ENCODE measurements around the gene CDK4.
"Not testable (repeated sequence)": the region's sequence is repeated elsewhere in the genome, so short reads cannot be mapped to it uniquely, and the experiment has no call there.

Gene CDK4

GRCh38 chr12:57731411-57732080 lies 20.6 kb downstream of the CDK4 start:
- no peak for ATAC-seq
- Mint-ChIP-seq H3K4me3 (no peak overlapping the region), H3K9me3 (no peaks in the 10 kb centered on the region)

GRCh38 chr12:57730336-57731067 lies 21.6 kb downstream of the CDK4 start:
- ATAC-seq (no peak), DNase-seq (ENCODE audit: low spot score in 2 of 2) (no peak)
- Mint-ChIP-seq H3K36me3 (peaks cover 84% of the 10 kb centered on the region), H3K27ac (peak overlapping the region; percentile 41), H3K9me3 (no peaks in the 10 kb centered on the region), H3K4me1 (peaks cover 23% of the 10 kb centered on the region), H3K4me3 (no peak overlapping the region)

More at GRCh38 chr12:57731411-57732080, 20.6 kb downstream of the CDK4 start:
- H3K36me3 Mint-ChIP-seq = peaks cover 82% of the 10 kb centered on the region
- H3K4me1 Mint-ChIP-seq = peaks cover 19% of the 10 kb centered on the region
- DNase-seq (ENCODE audit: low spot score in 2 of 2) = no peak
- peak overlapping the region; percentile 37 for H3K27ac Mint-ChIP-seq

GRCh38 chr12:57729321-57729844 lies 22.7 kb downstream of the CDK4 start:
- H3K4me1 Mint-ChIP-seq = peaks cover 23% of the 10 kb centered on the region
- DNase-seq (ENCODE audit: low spot score in 2 of 2) (no peak), ATAC-seq (no peak)
- no peaks in the 10 kb centered on the region for H3K9me3 Mint-ChIP-seq
- no peak overlapping the region for H3K4me3 Mint-ChIP-seq
- H3K27ac Mint-ChIP-seq = peak overlapping the region; percentile 41
- peaks cover 87% of the 10 kb centered on the region for H3K36me3 Mint-ChIP-seq

- Mint-ChIP-seq H3K36me3 (peaks cover 90% of the 10 kb centered on the region), H3K9me3 (no peaks in the 10 kb centered on the region), H3K4me1 (peaks cover 28% of the 10 kb centered on the region), H3K4me3 (no peak overlapping the region), H3K27ac (peak overlapping the region; percentile 16)
- ATAC-seq (no peak), DNase-seq (ENCODE audit: low spot score in 2 of 2) (no peak)
Observed at GRCh38 chr12:57727758-57728395, 24.2 kb downstream of the CDK4 start.

GRCh38 chr12:57726884-57727757 lies 25.0 kb downstream of the CDK4 start:
- H3K36me3 Mint-ChIP-seq = peaks cover 82% of the 10 kb centered on the region
- DNase-seq (ENCODE audit: low spot score in 2 of 2) = no peak
- H3K9me3 Mint-ChIP-seq = no peaks in the 10 kb centered on the region
- H3K4me1 Mint-ChIP-seq = peaks cover 28% of the 10 kb centered on the region
- no peak overlapping the region for H3K27ac Mint-ChIP-seq
- ATAC-seq = no peak
- no peak overlapping the region for H3K4me3 Mint-ChIP-seq

GRCh38 chr12:57726151-57726883 lies 25.8 kb downstream of the CDK4 start:
- Mint-ChIP-seq H3K4me3 (peak overlapping the region; percentile 52), H3K4me1 (peaks cover 35% of the 10 kb centered on the region), H3K9me3 (no peaks in the 10 kb centered on the region), H3K27ac (peak overlapping the region; percentile 83), H3K36me3 (peaks cover 82% of the 10 kb centered on the region)
- no peak for DNase-seq (ENCODE audit: low spot score in 2 of 2)
- ATAC-seq = peak; percentile 34

GRCh38 chr12:57725851-57726150 lies 26.3 kb downstream of the CDK4 start:
- Mint-ChIP-seq H3K4me1 (peaks cover 35% of the 10 kb centered on the region), H3K9me3 (no peaks in the 10 kb centered on the region), H3K4me3 (peak overlapping the region; percentile 52), H3K27ac (peak overlapping the region; percentile 83), H3K36me3 (peaks cover 82% of the 10 kb centered on the region)
- no peak for DNase-seq (ENCODE audit: low spot score in 2 of 2)
- ATAC-seq = no peak

GRCh38 chr12:57724936-57725740 lies 27.0 kb downstream of the CDK4 start:
- H3K4me3 Mint-ChIP-seq = no peak overlapping the region
- no peaks in the 10 kb centered on the region for H3K9me3 Mint-ChIP-seq
- ATAC-seq (no peak), DNase-seq (ENCODE audit: low spot score in 2 of 2) (no peak)
- H3K27ac Mint-ChIP-seq = peak overlapping the region; percentile 83
- peaks cover 82% of the 10 kb centered on the region for H3K36me3 Mint-ChIP-seq
- H3K4me1 Mint-ChIP-seq = peaks cover 35% of the 10 kb centered on the region

- ATAC-seq (no peak), DNase-seq (ENCODE audit: low spot score in 2 of 2) (no peak)
- Mint-ChIP-seq H3K4me1 (peaks cover 37% of the 10 kb centered on the region), H3K27ac (peak overlapping the region; percentile 83), H3K36me3 (peaks cover 82% of the 10 kb centered on the region), H3K9me3 (no peaks in the 10 kb centered on the region), H3K4me3 (no peak overlapping the region)
Observed at GRCh38 chr12:57724003-57724935, 27.8 kb downstream of the CDK4 start.

- peaks cover 82% of the 10 kb centered on the region for H3K36me3 Mint-ChIP-seq
- H3K4me3 Mint-ChIP-seq = no peak overlapping the region
- ATAC-seq (no peak), DNase-seq (ENCODE audit: low spot score in 2 of 2) (no peak)
- peaks cover 40% of the 10 kb centered on the region for H3K4me1 Mint-ChIP-seq
- no peaks in the 10 kb centered on the region for H3K9me3 Mint-ChIP-seq
- peak overlapping the region; percentile 83 for H3K27ac Mint-ChIP-seq
Observed at GRCh38 chr12:57723630-57723962, 28.5 kb downstream of the CDK4 start.

- DNase-seq (ENCODE audit: low spot score in 2 of 2) = no peak
- peak overlapping the region; percentile 83 for H3K27ac Mint-ChIP-seq
- H3K9me3 Mint-ChIP-seq = no peaks in the 10 kb centered on the region
- no peak overlapping the region for H3K4me3 Mint-ChIP-seq
- peaks cover 39% of the 10 kb centered on the region for H3K4me1 Mint-ChIP-seq
- H3K36me3 Mint-ChIP-seq = peaks cover 82% of the 10 kb centered on the region
- ATAC-seq = no peak
Observed at GRCh38 chr12:57722716-57723629, 29.1 kb downstream of the CDK4 start.

- Mint-ChIP-seq H3K4me1 (peaks cover 35% of the 10 kb centered on the region), H3K27ac (peak overlapping the region; percentile 73), H3K36me3 (peaks cover 86% of the 10 kb centered on the region)
- not testable (repeated sequence) for H3K4me3 Mint-ChIP-seq; ATAC-seq; DNase-seq (ENCODE audit: low spot score in 2 of 2); H3K9me3 Mint-ChIP-seq
Observed at GRCh38 chr12:57721846-57722608, 30.1 kb downstream of the CDK4 start.
